A549 (cell line): ENCODE measurements around the gene CDK14.

Experiments used
- EP300 ChIP-seq, 2 experiments: fragments of >200 bp; sonication (Bioruptor Twin); formaldehyde crosslinking; IDR thresholded peaks; 2 replicates in 1 of 2; 3 replicates in 1 of 2; pipeline ENCODE4 v1.6.1; 2016 to 2017
- HMGXB4 ChIP-seq: fragments of 250-450 bp; sonication (Bioruptor Pico); IDR thresholded peaks from 2 replicates; pipeline ENCODE4 v1.5.0; 2021; ENCODE audit warnings: mild to moderate bottlenecking, moderate library complexity, borderline replicate concordance
- HOXB13 ChIP-seq: fragments of 250-450 bp; sonication (Bioruptor Pico); IDR thresholded peaks from 2 replicates; pipeline ENCODE4 v1.5.0; 2020; ENCODE audit warnings: low read depth, mild to moderate bottlenecking, moderate library complexity
- JUNB ChIP-seq: fragments of >200 bp; sonication (Bioruptor Twin); formaldehyde crosslinking; IDR thresholded peaks from 2 replicates; pipeline ENCODE4 v1.6.1; 2016
- KDM1A ChIP-seq: fragments of 200-600 bp; sonication (generic); IDR thresholded peaks from 2 replicates; pipeline ENCODE4 v1.6.1; 2016; ENCODE audit warnings: low read depth, mild to moderate bottlenecking
- NFE2L2 ChIP-seq: fragments of 150-350 bp; conservative IDR thresholded peaks from 2 replicates; pipeline ENCODE4 v1.6.1; 2014; ENCODE audit warnings: low read length
- NR3C1 ChIP-seq: fragments of >200 bp; sonication (Bioruptor Twin); formaldehyde crosslinking; IDR thresholded peaks from 3 replicates; pipeline ENCODE4 v1.6.1; 2017
- POLR2A ChIP-seq: IDR thresholded peaks from 2 replicates; pipeline ENCODE4 v1.6.1; 2012; ENCODE audit warnings: mild to moderate bottlenecking, low read length
- RAD21 ChIP-seq, 2 experiments: fragments of >200 bp in 1 of 2; sonication (Bioruptor Twin) in 1 of 2; formaldehyde crosslinking in 1 of 2; IDR thresholded peaks in 1 of 2; conservative IDR thresholded peaks in 1 of 2; 2 replicates in 1 of 2; 3 replicates in 1 of 2; pipeline ENCODE4 v1.6.1; 2012 to 2018; ENCODE audit warnings: inconsistent platforms in 1 of 2
- RCOR1 ChIP-seq: fragments of 150-350 bp; IDR thresholded peaks from 2 replicates; pipeline ENCODE4 v1.6.1; 2014; ENCODE audit warnings: antibody characterized with exemption, low read length, low read depth
- TF ChIP-seq, protein P1 (sequence below): fragments of >200 bp; sonication (Bioruptor Twin); formaldehyde crosslinking; IDR thresholded peaks from 3 replicates; pipeline ENCODE4 v1.5.1; 2016

DNA sequence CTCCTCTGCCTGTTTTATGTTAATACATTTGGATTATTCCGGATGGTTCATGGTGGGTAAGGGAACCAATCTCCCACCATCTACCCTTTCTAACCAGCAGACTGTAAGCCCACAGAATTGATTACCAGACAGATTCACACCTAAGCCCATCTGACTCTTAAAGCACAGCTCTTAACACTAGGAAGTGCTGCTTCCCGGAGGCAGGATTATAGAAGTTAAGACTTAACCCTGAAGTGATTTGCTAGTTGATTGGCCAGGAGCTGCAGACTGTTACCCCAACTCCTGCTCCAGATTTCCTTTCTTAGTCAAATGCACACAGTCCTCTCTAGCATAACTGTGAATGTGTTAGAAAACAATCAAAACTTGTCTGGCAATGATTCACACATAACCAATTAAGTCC, 221.7 kb downstream of the CDK14 start:
- TF ChIP-seq RAD21 (conservative IDR thresholded peaks at IDR 0.05 in 1 of 2, IDR thresholded peaks at IDR 0.05 in 1 of 2) (no peak), POLR2A (no peak), NR3C1 (no peak), JUNB (no peak), HMGXB4 (CRISPR knock-in tag) (no peak), RCOR1 (no peak), EP300 (IDR thresholded peaks at IDR 0.05) (no peak), NFE2L2 (no peak), HOXB13 (CRISPR knock-in tag) (no peak), KDM1A (no peak)
- TF ChIP-seq, protein P1, sequence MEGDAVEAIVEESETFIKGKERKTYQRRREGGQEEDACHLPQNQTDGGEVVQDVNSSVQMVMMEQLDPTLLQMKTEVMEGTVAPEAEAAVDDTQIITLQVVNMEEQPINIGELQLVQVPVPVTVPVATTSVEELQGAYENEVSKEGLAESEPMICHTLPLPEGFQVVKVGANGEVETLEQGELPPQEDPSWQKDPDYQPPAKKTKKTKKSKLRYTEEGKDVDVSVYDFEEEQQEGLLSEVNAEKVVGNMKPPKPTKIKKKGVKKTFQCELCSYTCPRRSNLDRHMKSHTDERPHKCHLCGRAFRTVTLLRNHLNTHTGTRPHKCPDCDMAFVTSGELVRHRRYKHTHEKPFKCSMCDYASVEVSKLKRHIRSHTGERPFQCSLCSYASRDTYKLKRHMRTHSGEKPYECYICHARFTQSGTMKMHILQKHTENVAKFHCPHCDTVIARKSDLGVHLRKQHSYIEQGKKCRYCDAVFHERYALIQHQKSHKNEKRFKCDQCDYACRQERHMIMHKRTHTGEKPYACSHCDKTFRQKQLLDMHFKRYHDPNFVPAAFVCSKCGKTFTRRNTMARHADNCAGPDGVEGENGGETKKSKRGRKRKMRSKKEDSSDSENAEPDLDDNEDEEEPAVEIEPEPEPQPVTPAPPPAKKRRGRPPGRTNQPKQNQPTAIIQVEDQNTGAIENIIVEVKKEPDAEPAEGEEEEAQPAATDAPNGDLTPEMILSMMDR, result no peak
